ENCODE measurements around the gene THEM5. TPM values are rescaled to one million over a fixed set of nuclear protein-coding genes. Genes with fewer than 3 reads are reported as not detected.

Gene THEM5
- total and polyA plus RNA-seq, 10 of the 15 experiments (the other 5 are each of a cell fraction or from before 2014, with no cell fraction given), result 0.16 TPM; not detected in 9

DNA sequence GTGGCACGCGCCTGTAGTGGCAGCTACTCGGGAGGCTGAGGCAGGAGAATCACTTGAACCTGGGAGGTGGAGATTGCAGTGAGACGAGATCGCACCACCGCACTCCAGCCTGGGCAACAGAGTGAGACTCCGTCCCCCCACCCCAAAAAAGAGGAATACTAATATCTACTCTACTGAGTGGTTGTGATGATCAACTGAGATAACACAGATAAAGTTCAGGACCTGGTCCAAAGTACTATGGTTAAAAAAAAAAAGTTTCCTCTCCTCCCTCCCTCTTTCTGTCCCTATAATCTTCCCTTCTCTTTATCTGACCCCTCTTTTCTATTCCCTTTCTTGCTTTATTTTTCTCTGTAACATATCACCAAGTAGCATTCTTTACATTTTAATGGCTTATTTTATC lies 17.9 kb downstream of the THEM5 start:
- ChIA-PET CTCF (interaction anchor here (0.6 to 2.8 kb wide), 17 partner anchors 9 to 424 kb away, joined by 3 to 20 read pairs (median 4); partner anchors contain the start of gene THEM5), RAD21 (ENCODE audit: unreplicated experiment) (interaction anchor here (1.1 to 1.4 kb wide), 6 partner anchors 13 to 391 kb away, joined by 3 to 10 read pairs (median 4); no protein-coding TSS in a partner anchor), SMC1A (ENCODE audit: uncharacterized antibody, unreplicated experiment) (interaction anchor here (0.6 to 3.8 kb wide), 17 partner anchors 9 to 535 kb away, joined by 3 to 16 read pairs (median 3); no protein-coding TSS in a partner anchor), POLR2A (no interaction called here)
- Histone ChIP-seq H3K4me2 (ENCODE audit: control insufficient read depth, insufficient read depth) (no peak overlapping the region), H3K36me3 (ENCODE audit: control insufficient read depth in 2 of 2, insufficient read depth in 2 of 2, low read length in 1 of 2) (no peaks in the 10 kb centered on the region), H3K4me3 (no peak overlapping the region), H3K9me3 (replicated peaks; ENCODE audit: control insufficient read depth, insufficient read depth, low read length) (no peaks in the 10 kb centered on the region), H2AFZ (ENCODE audit: control insufficient read depth, low read depth, low read length) (no peak overlapping the region), H4K20me1 (ENCODE audit: control insufficient read depth, insufficient read depth) (peaks cover 5% of the 10 kb centered on the region; the same call in 1 of the 2 replicates), H3K27ac (ENCODE audit: control insufficient read depth, insufficient read depth) (no peak overlapping the region), H3K9ac (ENCODE audit: control insufficient read depth, insufficient read depth, low read length) (no peak overlapping the region), H3K4me1 (ENCODE audit: control insufficient read depth, insufficient read depth, low read length) (peaks cover 10% of the 10 kb centered on the region; the same call in 1 of the 2 replicates), H3K79me2 (ENCODE audit: control insufficient read depth, insufficient read depth, low read length) (no peaks in the 10 kb centered on the region), H3K27me3 (replicated peaks in 1 of 2; ENCODE audit: control insufficient read depth in 2 of 2, insufficient read depth in 2 of 2, low read length in 1 of 2) (peaks cover 0 to 8% of the 10 kb centered on the region in 2 experiments)
- in situ Hi-C loops (cut with MboI) (loop anchor here (5.0 to 10.0 kb wide), 3 partner anchors 243 to 541 kb away; no protein-coding TSS in a partner anchor), intact Hi-C loops (cut with micrococcal nuclease; ENCODE audit: unreplicated experiment) (loop anchor here (5.0 to 10.0 kb wide), 2 partner anchors 121 to 143 kb away; partner anchors contain the start of gene CELF3)
- ATAC-seq (no peak), FAIRE-seq (no peak), DNase-seq (ENCODE audit: low read depth, low spot score) (no peak)
- BruUV-seq (replicated peaks), result no TSS peak
- 78% methylated on average over 7 of the region's 7 CpGs for WGBS (ENCODE audit: insufficient coverage, insufficient replicate concordance, low lambda C conversion rate, missing lambda C conversion rate)
- TF ChIP-seq EGR1 (IDR thresholded peaks at IDR 0.05; ENCODE audit: borderline replicate concordance in 1 of 2, low read depth in 2 of 2, low read length in 2 of 2), result no peak
- TF ChIP-seq ESRRA (IDR thresholded peaks at IDR 0.05; ENCODE audit: low read length), result no peak
- TF ChIP-seq, protein P1, sequence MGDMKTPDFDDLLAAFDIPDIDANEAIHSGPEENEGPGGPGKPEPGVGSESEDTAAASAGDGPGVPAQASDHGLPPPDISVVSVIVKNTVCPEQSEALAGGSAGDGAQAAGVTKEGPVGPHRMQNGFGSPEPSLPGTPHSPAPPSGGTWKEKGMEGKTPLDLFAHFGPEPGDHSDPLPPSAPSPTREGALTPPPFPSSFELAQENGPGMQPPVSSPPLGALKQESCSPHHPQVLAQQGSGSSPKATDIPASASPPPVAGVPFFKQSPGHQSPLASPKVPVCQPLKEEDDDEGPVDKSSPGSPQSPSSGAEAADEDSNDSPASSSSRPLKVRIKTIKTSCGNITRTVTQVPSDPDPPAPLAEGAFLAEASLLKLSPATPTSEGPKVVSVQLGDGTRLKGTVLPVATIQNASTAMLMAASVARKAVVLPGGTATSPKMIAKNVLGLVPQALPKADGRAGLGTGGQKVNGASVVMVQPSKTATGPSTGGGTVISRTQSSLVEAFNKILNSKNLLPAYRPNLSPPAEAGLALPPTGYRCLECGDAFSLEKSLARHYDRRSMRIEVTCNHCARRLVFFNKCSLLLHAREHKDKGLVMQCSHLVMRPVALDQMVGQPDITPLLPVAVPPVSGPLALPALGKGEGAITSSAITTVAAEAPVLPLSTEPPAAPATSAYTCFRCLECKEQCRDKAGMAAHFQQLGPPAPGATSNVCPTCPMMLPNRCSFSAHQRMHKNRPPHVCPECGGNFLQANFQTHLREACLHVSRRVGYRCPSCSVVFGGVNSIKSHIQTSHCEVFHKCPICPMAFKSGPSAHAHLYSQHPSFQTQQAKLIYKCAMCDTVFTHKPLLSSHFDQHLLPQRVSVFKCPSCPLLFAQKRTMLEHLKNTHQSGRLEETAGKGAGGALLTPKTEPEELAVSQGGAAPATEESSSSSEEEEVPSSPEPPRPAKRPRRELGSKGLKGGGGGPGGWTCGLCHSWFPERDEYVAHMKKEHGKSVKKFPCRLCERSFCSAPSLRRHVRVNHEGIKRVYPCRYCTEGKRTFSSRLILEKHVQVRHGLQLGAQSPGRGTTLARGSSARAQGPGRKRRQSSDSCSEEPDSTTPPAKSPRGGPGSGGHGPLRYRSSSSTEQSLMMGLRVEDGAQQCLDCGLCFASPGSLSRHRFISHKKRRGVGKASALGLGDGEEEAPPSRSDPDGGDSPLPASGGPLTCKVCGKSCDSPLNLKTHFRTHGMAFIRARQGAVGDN (IDR thresholded peaks at IDR 0.05), result no peak
- TF ChIP-seq, protein P2, sequence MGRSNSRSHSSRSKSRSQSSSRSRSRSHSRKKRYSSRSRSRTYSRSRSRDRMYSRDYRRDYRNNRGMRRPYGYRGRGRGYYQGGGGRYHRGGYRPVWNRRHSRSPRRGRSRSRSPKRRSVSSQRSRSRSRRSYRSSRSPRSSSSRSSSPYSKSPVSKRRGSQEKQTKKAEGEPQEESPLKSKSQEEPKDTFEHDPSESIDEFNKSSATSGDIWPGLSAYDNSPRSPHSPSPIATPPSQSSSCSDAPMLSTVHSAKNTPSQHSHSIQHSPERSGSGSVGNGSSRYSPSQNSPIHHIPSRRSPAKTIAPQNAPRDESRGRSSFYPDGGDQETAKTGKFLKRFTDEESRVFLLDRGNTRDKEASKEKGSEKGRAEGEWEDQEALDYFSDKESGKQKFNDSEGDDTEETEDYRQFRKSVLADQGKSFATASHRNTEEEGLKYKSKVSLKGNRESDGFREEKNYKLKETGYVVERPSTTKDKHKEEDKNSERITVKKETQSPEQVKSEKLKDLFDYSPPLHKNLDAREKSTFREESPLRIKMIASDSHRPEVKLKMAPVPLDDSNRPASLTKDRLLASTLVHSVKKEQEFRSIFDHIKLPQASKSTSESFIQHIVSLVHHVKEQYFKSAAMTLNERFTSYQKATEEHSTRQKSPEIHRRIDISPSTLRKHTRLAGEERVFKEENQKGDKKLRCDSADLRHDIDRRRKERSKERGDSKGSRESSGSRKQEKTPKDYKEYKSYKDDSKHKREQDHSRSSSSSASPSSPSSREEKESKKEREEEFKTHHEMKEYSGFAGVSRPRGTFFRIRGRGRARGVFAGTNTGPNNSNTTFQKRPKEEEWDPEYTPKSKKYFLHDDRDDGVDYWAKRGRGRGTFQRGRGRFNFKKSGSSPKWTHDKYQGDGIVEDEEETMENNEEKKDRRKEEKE (IDR thresholded peaks at IDR 0.05), result no peak
- TF ChIP-seq PAX8 (IDR thresholded peaks at IDR 0.05), result no peak
- TF ChIP-seq STAT1 (conservative IDR thresholded peaks at IDR 0.05), result no peak
- no peak for TF ChIP-seq MTA3 (IDR thresholded peaks at IDR 0.05; ENCODE audit: borderline replicate concordance, low read length)
- TF ChIP-seq KAT2A (conservative IDR thresholded peaks at IDR 0.05; ENCODE audit: control insufficient read depth, low read depth, low read length), result no peak
- TF ChIP-seq, protein P3, sequence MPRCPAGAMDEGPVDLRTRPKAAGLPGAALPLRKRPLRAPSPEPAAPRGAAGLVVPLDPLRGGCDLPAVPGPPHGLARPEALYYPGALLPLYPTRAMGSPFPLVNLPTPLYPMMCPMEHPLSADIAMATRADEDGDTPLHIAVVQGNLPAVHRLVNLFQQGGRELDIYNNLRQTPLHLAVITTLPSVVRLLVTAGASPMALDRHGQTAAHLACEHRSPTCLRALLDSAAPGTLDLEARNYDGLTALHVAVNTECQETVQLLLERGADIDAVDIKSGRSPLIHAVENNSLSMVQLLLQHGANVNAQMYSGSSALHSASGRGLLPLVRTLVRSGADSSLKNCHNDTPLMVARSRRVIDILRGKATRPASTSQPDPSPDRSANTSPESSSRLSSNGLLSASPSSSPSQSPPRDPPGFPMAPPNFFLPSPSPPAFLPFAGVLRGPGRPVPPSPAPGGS (IDR thresholded peaks at IDR 0.05; ENCODE audit: borderline replicate concordance, insufficient read depth, low read depth, low read length, poor library complexity, severe bottlenecking), result no peak
- TF ChIP-seq, protein P4, sequence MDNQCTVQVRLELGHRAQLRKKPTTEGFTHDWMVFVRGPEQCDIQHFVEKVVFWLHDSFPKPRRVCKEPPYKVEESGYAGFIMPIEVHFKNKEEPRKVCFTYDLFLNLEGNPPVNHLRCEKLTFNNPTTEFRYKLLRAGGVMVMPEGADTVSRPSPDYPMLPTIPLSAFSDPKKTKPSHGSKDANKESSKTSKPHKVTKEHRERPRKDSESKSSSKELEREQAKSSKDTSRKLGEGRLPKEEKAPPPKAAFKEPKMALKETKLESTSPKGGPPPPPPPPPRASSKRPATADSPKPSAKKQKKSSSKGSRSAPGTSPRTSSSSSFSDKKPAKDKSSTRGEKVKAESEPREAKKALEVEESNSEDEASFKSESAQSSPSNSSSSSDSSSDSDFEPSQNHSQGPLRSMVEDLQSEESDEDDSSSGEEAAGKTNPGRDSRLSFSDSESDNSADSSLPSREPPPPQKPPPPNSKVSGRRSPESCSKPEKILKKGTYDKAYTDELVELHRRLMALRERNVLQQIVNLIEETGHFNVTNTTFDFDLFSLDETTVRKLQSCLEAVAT (IDR thresholded peaks at IDR 0.05), result no peak
- TF ChIP-seq FOXK2 (IDR thresholded peaks at IDR 0.05), result no peak
- no peak for TF ChIP-seq CHD2 (IDR thresholded peaks at IDR 0.05; ENCODE audit: borderline replicate concordance, low read depth, low read length)
- TF ChIP-seq SUPT20H (IDR thresholded peaks at IDR 0.05; ENCODE audit: borderline replicate concordance, control insufficient read depth, low read depth, low read length), result no peak
- no peak for TF ChIP-seq FOXM1 (IDR thresholded peaks at IDR 0.05; ENCODE audit: low read depth, low read length)

Measured in GM12878 (cell line).